KMS-11 (cell line): ENCODE results near the gene SEZ6.

Source experiments
- H2AFZ ChIP-seq: fragments of 200-600 bp; sonication (generic); 2 replicates; pipeline ENCODE4 v1.6.1; 2016; ENCODE audit warnings: antibody characterized with exemption, mixed run types, low read depth
- H3K27ac ChIP-seq: fragments of 200-600 bp; sonication (generic); 2 replicates; pipeline ENCODE4 v1.6.1; 2016; ENCODE audit warnings: mild to moderate bottlenecking, mixed run types
- H3K27me3 ChIP-seq: fragments of 200-600 bp; sonication (generic); 2 replicates; pipeline ENCODE4 v1.6.1; 2017; ENCODE audit warnings: mild to moderate bottlenecking, low read depth, mixed run types, moderate library complexity; ENCODE audit not compliant: insufficient read depth
- H3K36me3 ChIP-seq: fragments of 200-600 bp; sonication (generic); 2 replicates; pipeline ENCODE4 v1.6.1; 2017; ENCODE audit warnings: mild to moderate bottlenecking, mixed run types; ENCODE audit not compliant: insufficient read depth
- H3K4me1 ChIP-seq: fragments of 200-600 bp; sonication (generic); 2 replicates; pipeline ENCODE4 v1.6.1; 2016; ENCODE audit warnings: mild to moderate bottlenecking, low read depth, mixed run types; ENCODE audit not compliant: poor library complexity, severe bottlenecking
- H3K4me2 ChIP-seq: fragments of 200-600 bp; sonication (generic); 2 replicates; pipeline ENCODE4 v1.7.0; 2016; ENCODE audit warnings: mild to moderate bottlenecking, mixed run types
- H3K4me3 ChIP-seq: fragments of 200-600 bp; sonication (generic); IDR thresholded peaks from 2 replicates; pipeline ENCODE4 v1.6.1; 2017; ENCODE audit warnings: low read depth, low read length, mixed read lengths; ENCODE audit not compliant: insufficient read depth
- H3K79me2 ChIP-seq: fragments of 200-600 bp; sonication (generic); 2 replicates; pipeline ENCODE4 v1.6.1; 2016; ENCODE audit warnings: low read depth, mixed run types; ENCODE audit not compliant: insufficient read depth
- H3K9ac ChIP-seq: fragments of 200-600 bp; sonication (generic); 2 replicates; pipeline ENCODE4 v1.6.1; 2016; ENCODE audit warnings: mild to moderate bottlenecking, mixed run types
- H4K20me1 ChIP-seq: fragments of 200-600 bp; sonication (generic); 2 replicates; pipeline ENCODE4 v1.6.1; 2016; ENCODE audit warnings: mild to moderate bottlenecking, mixed run types; ENCODE audit not compliant: insufficient read depth
- TF ChIP-seq, protein P1 (sequence below): fragments of 200-600 bp; sonication (generic); conservative IDR thresholded peaks from 2 replicates; pipeline ENCODE4 v1.6.1; 2017; ENCODE audit warnings: low read depth, mild to moderate bottlenecking, antibody characterized with exemption, low read length, moderate library complexity, mixed read lengths

The SEZ6 gene

DNA sequence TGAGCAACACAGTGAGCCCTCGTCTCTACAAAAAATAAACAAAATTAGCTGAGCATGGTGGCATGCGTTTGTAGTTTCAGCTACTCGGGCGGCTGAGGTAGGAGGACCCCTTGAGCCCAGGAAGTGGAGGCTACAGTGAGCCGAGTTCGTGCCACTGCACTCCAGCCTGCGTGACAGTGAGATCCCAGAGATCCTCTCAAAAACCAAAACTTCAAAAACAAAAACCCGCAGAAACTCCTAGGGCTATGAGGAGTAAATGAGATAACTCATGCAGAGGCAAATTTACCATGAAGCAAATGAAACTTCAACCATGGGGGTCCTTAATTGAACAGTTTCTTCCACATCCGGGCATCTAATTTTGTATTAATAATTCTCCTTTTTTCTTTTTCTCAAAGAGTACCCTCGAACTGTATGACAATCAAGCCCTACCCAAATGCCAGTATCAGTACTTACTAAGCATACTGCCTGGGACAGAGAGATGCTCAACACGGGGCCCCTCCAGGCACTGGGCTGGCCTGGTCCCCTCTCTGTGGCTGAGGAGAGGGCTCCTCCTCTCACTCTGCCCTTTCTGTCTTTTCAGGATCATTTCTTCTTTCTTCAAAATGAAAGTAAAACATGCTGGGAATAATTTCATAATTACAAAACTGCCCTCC, 36.3 kb upstream of the SEZ6 start:
- H2AFZ ChIP-seq, result peak overlapping the region; percentile 45; the same call in 1 of the 2 replicates

GRCh38 chr17:29041571-29041970, 35.7 kb upstream of the SEZ6 start:
- no peak overlapping the region for H3K9ac ChIP-seq
- H4K20me1 ChIP-seq, result no peaks in the 10 kb centered on the region
- H3K79me2 ChIP-seq, result no peaks in the 10 kb centered on the region
- no peaks in the 10 kb centered on the region for H3K36me3 ChIP-seq
- H3K4me1 ChIP-seq, result peaks cover 17% of the 10 kb centered on the region
- H3K27me3 ChIP-seq, result peaks cover 18% of the 10 kb centered on the region; the same call in 1 of the 2 replicates
- no peak overlapping the region for H3K27ac ChIP-seq
- H3K4me2 ChIP-seq, result no peak overlapping the region
- TF ChIP-seq, protein P1, sequence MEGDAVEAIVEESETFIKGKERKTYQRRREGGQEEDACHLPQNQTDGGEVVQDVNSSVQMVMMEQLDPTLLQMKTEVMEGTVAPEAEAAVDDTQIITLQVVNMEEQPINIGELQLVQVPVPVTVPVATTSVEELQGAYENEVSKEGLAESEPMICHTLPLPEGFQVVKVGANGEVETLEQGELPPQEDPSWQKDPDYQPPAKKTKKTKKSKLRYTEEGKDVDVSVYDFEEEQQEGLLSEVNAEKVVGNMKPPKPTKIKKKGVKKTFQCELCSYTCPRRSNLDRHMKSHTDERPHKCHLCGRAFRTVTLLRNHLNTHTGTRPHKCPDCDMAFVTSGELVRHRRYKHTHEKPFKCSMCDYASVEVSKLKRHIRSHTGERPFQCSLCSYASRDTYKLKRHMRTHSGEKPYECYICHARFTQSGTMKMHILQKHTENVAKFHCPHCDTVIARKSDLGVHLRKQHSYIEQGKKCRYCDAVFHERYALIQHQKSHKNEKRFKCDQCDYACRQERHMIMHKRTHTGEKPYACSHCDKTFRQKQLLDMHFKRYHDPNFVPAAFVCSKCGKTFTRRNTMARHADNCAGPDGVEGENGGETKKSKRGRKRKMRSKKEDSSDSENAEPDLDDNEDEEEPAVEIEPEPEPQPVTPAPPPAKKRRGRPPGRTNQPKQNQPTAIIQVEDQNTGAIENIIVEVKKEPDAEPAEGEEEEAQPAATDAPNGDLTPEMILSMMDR, result no peak
- no peak overlapping the region for H2AFZ ChIP-seq
- no peak overlapping the region for H3K4me3 ChIP-seq

More for the DNA sequence above, 36.3 kb upstream of the SEZ6 start:
- peaks cover 12% of the 10 kb centered on the region; the same call in 1 of the 2 replicates for H3K27me3 ChIP-seq
- TF ChIP-seq, protein P1, result no peak
- H3K79me2 ChIP-seq, result no peaks in the 10 kb centered on the region
- H4K20me1 ChIP-seq, result no peaks in the 10 kb centered on the region
- no peaks in the 10 kb centered on the region for H3K36me3 ChIP-seq
- peak overlapping the region; percentile 72; the same call in 1 of the 2 replicates for H3K4me2 ChIP-seq
- H3K4me3 ChIP-seq, result no peak overlapping the region
- H3K9ac ChIP-seq, result no peak overlapping the region
- no peak overlapping the region for H3K27ac ChIP-seq
- H3K4me1 ChIP-seq, result peaks cover 17% of the 10 kb centered on the region

GRCh38 chr17:29041091-29041490, 35.3 kb upstream of the SEZ6 start:
- H3K4me1 ChIP-seq, result peaks cover 17% of the 10 kb centered on the region
- no peak overlapping the region for H3K9ac ChIP-seq
- H3K27me3 ChIP-seq, result peaks cover 22% of the 10 kb centered on the region; the same call in 1 of the 2 replicates
- no peaks in the 10 kb centered on the region for H4K20me1 ChIP-seq
- no peak overlapping the region for H2AFZ ChIP-seq
- no peaks in the 10 kb centered on the region for H3K36me3 ChIP-seq
- H3K4me3 ChIP-seq, result no peak overlapping the region
- no peaks in the 10 kb centered on the region for H3K79me2 ChIP-seq
- TF ChIP-seq, protein P1, result no peak
- H3K27ac ChIP-seq, result no peak overlapping the region
- no peak overlapping the region for H3K4me2 ChIP-seq

GRCh38 chr17:29039764-29040598, 34.1 kb upstream of the SEZ6 start:
- H3K4me2 ChIP-seq, result no peak overlapping the region
- H3K4me1 ChIP-seq, result peaks cover 17% of the 10 kb centered on the region
- TF ChIP-seq, protein P1, result no peak
- no peak overlapping the region for H3K9ac ChIP-seq
- H3K27me3 ChIP-seq, result peaks cover 34% of the 10 kb centered on the region; the same call in 1 of the 2 replicates
- no peak overlapping the region for H3K4me3 ChIP-seq
- H3K27ac ChIP-seq, result no peak overlapping the region
- no peaks in the 10 kb centered on the region for H3K36me3 ChIP-seq
- H4K20me1 ChIP-seq, result no peaks in the 10 kb centered on the region
- H2AFZ ChIP-seq, result no peak overlapping the region
- no peaks in the 10 kb centered on the region for H3K79me2 ChIP-seq
